Measurements from ENCODE around the gene RSKR.
"Not testable (repeated sequence)": the region's sequence is repeated elsewhere in the genome, so short reads cannot be mapped to it uniquely, and the experiment has no call there.

RSKR gene, protein sequence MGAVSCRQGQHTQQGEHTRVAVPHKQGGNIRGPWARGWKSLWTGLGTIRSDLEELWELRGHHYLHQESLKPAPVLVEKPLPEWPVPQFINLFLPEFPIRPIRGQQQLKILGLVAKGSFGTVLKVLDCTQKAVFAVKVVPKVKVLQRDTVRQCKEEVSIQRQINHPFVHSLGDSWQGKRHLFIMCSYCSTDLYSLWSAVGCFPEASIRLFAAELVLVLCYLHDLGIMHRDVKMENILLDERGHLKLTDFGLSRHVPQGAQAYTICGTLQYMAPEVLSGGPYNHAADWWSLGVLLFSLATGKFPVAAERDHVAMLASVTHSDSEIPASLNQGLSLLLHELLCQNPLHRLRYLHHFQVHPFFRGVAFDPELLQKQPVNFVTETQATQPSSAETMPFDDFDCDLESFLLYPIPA

DNA sequence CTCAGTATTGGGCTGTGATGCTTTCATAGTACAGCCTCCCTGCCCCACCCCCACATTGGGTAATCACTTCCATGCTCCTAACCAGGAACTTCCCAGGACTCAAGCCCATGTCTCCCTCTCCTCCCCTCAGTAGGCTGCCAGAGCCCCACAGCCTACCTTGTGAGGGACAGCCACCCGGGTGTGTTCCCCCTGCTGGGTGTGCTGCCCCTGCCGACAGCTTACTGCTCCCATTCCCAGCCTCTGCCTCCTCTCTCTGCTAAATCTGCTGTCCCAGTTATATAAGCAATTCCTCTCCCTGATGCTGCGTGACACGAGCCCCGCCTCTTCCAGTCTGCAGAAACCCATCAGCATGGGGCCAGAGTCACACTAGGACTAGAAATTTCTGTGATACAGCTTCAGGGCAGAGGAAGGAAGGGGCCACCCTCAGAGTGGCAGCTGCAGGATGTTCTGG lies at the start of gene RSKR:
TSS of gene RSKR (minus strand) at position 255 of the 451 bp plus-strand sequence. CDS start at position 231, 24 bp downstream.
- no peak for DNase-seq

DNA sequence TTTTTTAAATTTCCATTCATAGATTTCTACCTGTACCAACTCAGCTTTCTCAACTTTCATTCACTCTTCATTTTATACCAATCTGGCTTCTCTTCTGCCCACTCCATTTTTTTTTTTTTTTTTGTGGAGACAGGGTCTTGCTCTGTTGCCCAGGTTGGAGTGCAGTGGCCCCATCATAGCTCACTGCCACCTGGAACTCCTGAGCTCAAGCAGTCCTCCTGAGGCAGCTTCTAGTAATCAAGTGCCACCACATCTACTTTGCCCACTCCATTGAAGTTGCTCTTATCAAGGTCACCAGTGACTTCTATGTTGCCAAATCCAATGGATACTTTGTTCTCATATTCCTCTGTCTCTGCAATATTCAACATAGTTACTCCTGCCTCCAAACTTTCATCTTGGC lies 49.7 kb upstream of the RSKR start:
- DNase-seq = no peak

DNA sequence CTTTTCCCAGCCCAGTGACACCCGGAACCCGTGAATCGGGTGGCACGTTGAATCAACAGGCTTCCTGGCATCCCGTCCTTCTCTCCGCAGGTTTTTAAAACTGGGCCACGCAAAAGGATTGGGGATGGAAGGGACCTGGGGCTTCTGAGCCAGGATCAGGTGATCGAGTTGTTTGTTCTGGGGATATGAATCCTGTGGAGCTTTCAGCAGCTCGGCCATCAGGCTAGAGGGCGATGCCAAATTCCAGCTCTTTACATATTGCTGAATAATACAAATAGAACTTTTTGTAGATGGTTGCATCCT lies 48.5 kb upstream of the RSKR start:
- no peak for DNase-seq

DNA sequence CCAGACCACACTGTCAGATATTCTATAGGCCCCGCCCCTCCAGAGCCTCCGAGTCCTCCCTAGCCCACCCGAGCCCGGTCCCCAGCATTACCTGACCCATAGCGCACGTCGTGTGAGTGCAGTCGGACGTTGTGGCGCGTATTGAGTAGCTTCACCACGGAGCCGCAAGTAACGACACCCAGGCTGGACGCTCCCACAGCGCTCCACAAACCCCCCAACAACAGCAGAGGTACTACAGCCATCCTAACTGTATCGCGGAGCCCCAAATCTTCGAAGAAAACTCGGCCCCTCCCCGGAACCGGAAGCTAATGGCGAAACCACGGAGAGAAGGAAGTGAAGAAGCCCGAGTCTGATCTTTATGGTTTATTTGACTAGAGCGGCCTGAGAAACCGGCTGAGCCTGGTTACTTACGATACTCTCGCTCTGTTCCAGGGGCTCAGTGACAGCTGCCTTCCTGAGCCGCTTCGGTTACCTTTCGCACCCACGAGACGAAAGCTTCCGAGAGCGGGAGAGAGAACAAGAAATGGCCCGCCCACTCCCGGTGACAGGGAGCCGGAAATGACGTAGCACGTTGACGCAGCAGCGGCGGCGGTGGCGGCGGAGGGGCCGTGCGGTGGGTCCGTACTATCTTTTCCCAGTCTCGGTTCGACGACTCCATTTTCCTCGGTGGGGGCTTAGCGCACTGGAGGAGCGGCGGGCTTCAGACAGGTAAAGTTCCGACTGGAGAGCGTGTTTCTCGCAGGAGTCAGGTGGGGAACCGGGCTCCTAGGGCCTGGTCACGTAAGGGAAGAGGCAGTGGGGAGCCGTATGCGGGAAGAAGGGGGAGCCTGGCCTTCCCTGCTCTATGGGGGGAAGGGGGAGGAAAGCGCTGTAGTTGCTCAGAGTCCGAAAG lies 47.9 kb upstream of the RSKR start, which contains the start of the genes SDF2 and SUPT6H:
TSS of gene SDF2 (minus strand) at position 272 of the 892 bp plus-strand sequence. CDS start at position 242, 30 bp downstream.
TSS of gene SUPT6H (plus strand) at position 571 of the 892 bp plus-strand sequence. CDS start 11,197 bp downstream, outside the sequence.
- peak; percentile 93 for DNase-seq

DNA sequence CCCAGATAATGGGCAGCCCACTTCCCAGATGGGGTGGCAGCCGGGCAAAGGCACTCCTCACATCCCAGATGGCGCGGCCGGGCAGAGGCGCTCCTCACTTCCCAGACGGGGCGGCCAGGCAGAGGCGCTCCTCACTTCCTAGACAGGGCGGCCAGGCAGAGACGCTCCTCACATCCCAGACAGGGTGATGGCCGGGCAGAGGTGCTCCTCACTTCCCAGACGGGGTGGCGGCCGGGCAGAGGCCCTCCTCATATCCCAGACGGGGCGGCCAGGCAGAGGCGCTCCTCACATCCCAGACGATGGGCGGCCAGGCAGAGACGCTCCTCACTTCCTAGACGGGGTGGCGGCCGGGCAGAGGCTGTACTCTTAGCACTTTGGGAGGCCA lies 45.5 kb upstream of the RSKR start:
- DNase-seq = not testable (repeated sequence)

DNA sequence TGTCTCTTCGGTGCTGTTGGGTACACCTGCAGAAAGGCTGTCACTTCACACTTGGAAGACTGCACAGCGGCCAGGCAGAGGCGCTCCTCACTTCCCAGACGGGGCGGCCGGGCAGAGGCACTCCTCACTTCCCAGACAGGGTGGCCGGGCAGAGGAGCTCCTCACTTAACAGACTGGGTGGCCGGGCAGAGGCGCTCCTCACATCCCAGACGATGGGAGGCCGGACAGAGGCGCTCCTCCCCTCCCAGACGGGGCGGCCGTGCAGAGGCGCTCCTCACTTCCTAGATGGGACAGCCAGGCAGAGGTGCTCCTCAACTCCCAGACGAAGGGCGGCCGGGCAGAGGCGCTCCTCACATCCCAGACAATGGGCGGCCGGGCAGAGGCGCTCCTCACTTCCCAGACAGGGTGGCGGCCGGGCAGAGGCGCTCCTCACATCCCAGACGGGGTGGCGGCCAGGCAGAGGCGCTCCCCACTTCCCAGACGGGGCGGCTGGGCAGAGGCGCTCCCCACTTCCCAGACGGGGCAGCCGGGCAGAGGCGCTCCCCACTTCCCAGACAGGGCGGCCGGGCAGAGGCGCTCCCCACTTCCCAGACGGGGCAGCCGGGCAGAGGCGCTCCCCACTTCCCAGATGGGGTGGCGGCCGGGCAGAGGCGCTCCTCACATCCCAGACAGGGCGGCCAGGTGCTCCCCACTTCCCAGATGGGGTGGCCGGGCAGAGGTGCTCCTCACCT lies 44.9 kb upstream of the RSKR start:
- not testable (repeated sequence) for DNase-seq

DNA sequence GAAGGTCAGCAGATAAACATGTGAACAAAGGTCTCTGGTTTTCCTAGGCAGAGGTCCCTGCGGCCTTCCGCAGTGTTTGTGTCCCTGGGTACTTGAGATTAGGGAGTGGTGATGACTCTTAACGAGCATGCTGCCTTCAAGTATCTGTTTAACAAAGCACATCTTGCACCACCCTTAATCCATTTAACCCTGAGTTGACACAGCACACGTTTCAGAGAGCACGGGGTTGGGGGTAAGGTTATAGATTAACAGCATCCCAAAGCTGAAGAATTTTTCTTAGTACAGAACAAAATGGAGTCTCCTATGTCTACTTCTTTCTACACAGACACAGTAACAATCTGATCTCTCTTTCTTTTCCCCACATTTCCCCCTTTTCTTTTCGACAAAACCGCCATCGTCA lies 44.4 kb upstream of the RSKR start:
- not testable (repeated sequence) for DNase-seq

DNA sequence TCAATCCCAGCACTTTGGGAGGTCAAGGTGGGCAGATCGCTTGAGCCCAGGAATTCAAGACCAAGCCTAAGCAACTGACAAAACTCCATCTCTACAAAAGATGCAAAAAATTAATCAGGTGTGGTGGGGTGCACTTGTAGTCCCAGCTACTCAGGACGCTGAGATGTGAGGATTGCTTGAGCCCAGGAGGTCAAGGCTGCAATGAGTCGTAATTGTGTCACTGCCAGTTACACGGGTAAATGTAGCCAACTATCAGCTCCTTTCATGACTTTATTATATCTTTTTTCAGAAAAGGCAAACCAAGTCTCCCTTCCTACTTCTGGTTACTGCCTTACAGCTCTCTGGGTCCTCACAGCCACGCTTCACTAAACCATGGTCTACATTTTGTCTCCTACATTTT lies 43.8 kb upstream of the RSKR start:
- no peak for DNase-seq

DNA sequence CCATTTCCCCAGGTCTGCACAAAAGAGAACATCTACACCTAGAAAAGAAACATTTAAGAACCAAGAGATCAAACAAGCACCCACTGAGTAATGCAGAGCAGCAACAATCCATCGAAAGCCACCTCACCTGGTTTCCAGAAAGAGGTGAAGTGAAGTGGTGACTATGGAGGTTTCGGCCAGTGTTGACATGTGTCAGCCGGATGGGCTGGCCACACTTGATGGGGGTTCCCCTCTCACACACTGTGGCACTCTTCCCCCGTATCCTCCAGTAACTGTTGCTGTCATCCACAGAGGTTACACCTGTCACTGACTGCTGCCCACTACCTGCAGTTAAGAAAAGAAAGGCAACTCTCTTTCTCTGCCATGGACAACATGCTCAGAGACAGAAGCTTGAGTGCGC lies 41.2 kb upstream of the RSKR start:
- DNase-seq = no peak

DNA sequence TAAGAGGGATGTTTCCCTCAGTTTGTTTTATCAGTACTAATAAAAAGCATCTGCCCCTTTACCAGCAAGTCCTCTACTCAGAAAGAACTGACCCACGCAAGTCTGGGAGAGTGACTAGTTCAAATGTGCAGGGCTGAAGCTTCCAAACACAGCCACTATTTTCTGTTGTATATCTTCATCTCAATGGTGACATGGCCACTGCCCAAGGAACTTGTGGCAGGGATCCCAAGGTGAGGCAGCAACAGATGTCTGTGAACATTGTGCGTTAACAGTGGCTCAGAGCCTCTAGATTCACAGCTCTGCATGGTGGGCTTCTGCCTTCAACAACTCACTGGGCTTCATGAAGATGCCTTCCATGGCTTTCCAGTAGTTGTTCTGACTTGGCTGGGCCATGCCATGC lies 34.7 kb upstream of the RSKR start:
- DNase-seq = no peak

DNA sequence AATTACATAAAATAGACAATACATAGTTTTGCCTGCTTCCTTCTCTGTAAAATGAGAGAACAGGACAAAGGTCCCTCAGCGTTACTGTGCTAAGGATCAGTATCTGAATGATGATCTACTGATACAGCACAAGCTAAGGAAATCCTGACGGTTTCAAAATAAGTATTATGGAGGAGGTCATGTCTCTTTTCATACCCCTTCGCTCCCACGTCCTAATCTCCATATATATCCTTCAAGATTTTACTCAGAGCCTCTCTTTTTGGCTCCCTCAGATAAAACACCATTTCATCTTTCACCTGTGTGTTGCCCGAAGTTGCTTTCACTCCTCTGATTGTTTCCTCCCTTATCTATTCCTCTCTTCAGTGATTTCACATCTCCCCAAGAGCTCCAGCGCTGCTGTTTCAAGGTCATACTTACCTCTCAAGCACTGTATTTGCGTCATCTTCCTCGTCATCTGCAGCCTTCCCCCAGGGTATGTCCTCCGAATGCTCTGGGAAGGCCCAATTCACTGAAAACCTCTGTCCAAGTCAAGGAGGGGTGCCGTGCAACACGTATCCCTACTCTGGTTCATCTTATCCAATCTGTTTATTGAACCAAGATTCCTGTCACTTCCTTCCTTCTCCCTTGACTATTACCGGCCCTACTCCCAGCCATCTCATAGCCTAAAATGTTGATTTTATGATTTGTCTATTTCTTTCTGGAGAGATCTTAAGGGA lies 32.2 kb upstream of the RSKR start:
- DNase-seq = no peak

DNA sequence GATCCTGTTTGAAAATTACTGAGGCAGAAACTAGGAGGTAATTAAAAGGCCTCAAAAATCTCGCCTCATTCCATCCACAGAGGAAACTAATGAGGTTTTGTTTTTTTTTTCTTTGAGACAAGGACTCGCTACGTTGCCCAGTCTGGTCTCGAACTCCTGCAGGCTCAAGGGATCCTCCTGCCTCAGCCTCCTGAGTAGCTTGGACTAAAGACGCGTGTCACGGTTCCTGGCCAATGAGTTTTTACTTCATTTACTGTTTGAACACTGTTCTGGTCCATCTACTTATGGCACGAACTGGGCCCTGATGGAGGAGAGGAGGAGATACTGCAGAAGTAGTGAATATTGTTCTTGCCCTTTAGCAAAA lies 31.6 kb upstream of the RSKR start:
- DNase-seq = no peak

DNA sequence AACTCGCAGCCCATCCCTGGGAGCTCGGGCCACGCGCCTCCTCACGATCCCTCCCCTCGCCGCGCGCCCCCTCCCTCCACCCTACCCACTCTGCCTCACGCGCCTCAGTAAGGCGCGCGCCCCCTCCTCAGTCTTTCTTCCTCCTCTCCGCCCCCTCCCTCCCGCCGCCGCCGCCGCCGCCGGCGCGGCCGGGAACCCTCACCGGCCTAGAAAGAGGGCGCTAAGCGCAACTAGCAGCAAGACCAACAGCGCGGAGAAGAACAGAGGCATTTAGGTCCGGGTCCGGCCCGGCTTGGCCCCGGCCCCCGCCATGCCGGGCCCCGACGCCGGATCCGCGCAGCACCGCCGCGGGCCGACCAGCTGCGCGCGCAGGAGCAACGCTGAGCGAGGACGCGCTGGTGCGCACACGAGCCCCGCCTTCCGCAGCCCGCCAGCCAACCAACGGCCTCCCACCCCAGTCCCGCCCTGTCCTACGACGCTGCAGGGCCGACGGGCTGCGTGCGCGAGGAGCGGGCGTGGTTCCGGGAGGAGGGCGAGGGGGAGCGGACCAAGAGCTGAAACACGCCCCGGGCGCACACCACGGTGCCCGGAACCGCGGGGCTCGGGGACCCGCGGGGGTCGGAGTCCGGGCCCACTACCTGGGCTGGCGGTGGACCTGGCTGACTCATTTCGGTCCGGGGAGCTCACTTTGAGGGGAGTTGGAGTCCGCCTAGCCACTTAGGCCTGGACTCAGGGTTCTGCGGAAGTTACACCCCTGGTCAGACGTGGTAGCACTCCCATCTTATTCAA lies 31.0 kb upstream of the RSKR start, which contains the start of gene BLTP2:
TSS of gene BLTP2 (minus strand) at position 372 of the 789 bp plus-strand sequence. CDS start at position 270, 102 bp downstream.
- DNase-seq = peak; percentile 96

DNA sequence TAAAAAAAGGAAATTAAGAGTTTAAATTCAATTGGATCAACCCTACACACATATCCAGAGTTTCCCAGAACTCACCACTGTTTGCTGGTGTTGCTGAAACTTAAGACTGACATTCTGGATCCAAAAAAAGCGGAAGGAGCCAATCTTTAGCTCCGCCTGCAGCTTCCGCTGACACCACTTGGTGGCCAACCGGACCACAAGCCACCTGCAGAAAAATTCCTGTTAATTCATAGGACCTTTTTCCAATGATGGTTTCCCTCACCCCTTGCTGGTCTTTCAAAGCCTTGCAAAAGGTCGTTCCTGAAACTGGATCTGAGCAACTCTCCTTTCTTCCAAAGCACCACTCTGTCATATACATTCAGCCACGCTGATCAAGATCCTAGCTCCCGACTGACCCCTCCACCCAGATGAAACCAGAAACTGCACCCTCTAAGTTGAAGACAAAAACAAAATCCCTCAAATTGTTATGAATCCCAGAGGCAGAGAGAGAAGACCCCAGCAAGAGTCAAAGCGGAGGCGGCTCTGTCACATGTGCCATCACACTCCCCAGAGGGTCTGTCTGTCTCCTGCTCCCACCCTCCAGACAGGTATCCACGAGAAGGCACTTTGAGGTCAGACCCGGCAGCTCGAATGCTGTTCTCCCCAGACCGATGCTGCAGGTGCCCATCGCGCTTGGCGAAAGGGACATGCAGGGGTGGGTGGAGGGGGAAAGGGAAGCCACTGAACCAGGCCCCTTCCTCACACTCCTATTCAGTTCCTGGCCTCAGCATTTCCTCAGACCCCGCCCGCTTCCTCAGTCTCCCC lies 30.2 kb upstream of the RSKR start:
- DNase-seq = peak; percentile 30

DNA sequence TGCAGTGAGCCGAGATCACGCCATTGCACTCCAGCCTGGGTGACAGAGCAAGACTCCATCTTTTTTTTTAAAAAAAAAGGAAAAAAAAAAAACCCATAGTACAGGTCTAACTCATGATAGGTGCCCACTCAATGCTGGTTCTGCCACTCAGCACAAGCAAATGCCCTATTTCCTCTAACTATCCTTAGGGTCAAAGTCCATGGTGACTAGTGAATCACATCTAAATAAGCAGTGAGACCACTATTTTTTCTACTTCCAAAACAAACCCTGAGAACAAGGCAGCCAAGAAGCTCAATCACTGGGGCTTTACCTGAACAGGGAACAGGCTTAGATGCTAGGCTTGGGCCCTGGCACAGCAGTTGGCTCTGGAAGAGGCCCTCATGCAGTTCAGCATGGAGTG lies 27.6 kb upstream of the RSKR start:
- no peak for DNase-seq

DNA sequence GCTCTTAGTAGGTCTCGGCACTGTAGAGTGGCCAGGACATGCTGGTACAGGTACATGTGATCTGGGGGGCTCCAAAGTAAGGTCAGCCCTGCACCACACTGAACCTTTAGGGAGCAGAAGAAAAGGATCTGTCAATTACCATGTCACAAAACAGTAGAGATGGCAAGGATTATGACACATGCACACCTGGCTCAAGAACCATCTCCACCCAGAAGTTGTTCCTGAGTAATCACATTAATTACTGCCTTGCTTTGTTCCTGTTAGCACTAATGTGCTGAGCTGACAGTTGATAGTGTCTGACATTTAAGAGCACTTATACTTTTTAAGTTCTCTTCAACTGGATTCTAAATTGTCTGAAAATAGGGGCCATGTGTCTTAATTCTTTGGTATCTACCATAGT lies 21.5 kb upstream of the RSKR start:
- DNase-seq = no peak

DNA sequence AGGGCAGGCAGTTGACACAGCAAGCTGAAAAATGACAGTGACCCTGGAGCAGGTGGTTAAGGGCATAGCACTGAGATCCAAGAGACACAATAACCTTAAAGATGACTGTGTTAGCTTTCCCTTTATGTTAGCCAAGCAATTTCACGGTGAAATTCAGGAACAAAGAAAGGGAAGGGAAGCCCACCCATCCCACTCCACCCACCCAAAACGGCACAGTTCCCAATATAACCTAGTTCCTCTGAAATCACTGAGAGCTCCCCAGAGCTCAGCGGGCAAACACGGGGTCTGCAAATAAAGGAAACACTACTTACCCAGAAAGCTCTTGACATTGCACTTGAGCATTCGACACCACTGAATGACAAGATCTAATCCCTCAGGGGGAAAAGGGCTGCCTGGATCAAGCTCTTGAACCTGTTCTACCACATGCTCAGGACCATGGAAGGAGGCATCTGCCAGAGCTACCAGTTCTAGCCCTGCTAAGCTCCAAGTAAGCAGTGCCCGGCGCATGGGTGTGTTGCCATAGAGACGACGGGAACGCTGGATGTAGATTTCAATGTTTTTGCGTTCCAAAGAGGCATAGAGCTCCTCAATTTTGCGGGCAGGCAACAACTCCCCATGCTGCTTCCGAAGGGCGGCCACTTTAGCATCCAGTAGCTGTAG lies 20.4 kb upstream of the RSKR start:
- DNase-seq = no peak

DNA sequence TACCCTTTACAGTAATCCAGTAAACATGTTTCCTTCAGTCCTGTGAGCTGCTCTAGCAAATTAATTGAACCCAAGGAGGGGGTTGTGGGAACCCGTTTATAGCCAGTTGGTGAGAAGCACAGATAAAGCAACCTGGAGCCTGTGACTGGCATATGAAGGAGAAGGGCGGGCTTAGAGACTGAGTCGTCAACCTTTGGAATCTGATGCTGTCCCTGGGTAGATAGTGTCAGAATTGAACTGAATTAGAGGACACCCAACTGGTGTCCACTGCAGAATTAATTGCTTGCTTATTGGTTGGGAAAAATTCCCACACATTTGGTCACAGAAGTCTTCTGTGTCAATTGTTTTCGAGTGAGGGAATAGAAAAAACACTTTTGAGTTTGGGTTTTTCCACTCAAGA lies 12.8 kb upstream of the RSKR start:
- DNase-seq = no peak

DNA sequence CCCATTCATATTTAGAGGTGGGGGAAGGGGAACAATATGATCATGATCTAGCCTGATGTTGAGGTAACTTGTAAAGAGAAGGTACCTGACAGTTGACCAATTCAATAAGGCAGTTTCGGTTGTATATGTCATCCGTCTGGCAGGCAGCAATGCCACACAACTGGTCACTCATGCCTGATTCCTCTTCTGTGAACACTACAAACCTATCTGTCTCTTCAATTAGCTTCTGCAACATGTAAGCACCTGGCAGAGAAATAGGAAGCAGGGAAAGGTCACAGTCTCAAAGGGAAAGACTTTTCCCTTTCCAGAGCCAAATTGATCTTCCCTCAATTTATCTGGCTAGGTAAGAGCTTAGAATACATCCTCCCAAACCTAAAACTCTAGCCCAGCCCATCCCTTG lies 10.2 kb upstream of the RSKR start:
- no peak for DNase-seq

DNA sequence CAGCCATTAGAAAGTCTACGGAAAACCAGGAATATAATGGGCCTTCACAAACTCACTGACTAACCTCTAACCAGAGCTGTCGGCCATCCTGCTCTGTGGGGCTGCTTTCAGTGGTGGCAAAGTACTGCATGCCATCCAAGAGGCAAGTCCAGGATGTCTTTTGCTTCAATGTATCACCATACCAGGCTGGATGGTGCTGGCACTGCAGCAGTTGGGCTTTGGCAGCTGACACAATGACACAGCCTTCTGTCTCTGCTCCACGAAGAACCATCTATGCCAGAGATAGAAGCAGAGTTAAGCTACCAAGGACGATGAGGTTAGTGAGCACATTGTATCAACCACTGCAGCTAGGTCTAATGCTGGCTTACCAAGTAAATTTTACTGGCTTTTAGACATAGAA lies 9.7 kb upstream of the RSKR start:
- DNase-seq = no peak

Data from CD4-positive, alpha-beta T cell treated with Interleukin-10 for 1 hour (primary cell).